Tibial artery (tissue), 4 donors: ENCODE results near the gene SUFU.

Experiments used
- DNase-seq, 2 donors: peaks; one replicate each; pipeline ENCODE4 v3.0.0-alpha.2; 2019
- H3K27ac ChIP-seq, 2 donors: fragments of 200-600 bp; sonication (generic) in 1 of 2; 1 replicate in 1 of 2; 2 replicates in 1 of 2; pipeline ENCODE4 v1.5.1; 2018 to 2019; ENCODE audit warnings: mild to moderate bottlenecking in 1 of 2
- H3K27me3 ChIP-seq, 2 donors: fragments of 200-600 bp; sonication (generic) in 1 of 2; one replicate each; pipeline versions ENCODE4 v1.5.1 to v1.6.0; 2016 to 2019
- H3K36me3 ChIP-seq, 3 donors: fragments of 200-600 bp; sonication (generic) in 2 of 3; one replicate each; pipeline ENCODE4 v1.5.1; 2016 to 2019; ENCODE audit warnings: mild to moderate bottlenecking in 2 of 3
- H3K4me1 ChIP-seq, 4 donors: fragments of 200-600 bp; sonication (generic) in 2 of 4; 1 replicate in 3 of 4; 2 replicates in 1 of 4; pipeline ENCODE4 v1.5.1; 2016 to 2019
- H3K4me3 ChIP-seq, 2 donors: fragments of 200-600 bp; sonication (generic) in 1 of 2; 1 replicate in 1 of 2; 2 replicates in 1 of 2; pipeline ENCODE4 v1.5.1; 2018 to 2019; ENCODE audit warnings: mild to moderate bottlenecking in 2 of 2
- H3K9me3 ChIP-seq, 3 donors: fragments of 200-600 bp; sonication (generic) in 1 of 3; one replicate each; pipeline ENCODE4 v1.5.1; 2016 to 2019
- intact Hi-C: fragments of 100-400 bp; cut with DNase I; formaldehyde crosslinking; loops from one replicate; pipeline ENCODE4 v1.15.0; 2023; ENCODE audit warnings: low total_unique reads
- TF ChIP-seq, protein P1 (sequence below), 2 experiments: fragments of 200-600 bp in 1 of 2; fragments of 450-650 bp in 1 of 2; IDR thresholded peaks; one replicate each; pipeline ENCODE4 v1.5.1; 2017 to 2019; ENCODE audit warnings: antibody characterized with exemption in 2 of 2, mild to moderate bottlenecking in 1 of 2, moderate library complexity in 1 of 2

The SUFU gene

GRCh38 chr10:102647443-102648268, 143.9 kb downstream of the SUFU start:
- TF ChIP-seq, protein P1, sequence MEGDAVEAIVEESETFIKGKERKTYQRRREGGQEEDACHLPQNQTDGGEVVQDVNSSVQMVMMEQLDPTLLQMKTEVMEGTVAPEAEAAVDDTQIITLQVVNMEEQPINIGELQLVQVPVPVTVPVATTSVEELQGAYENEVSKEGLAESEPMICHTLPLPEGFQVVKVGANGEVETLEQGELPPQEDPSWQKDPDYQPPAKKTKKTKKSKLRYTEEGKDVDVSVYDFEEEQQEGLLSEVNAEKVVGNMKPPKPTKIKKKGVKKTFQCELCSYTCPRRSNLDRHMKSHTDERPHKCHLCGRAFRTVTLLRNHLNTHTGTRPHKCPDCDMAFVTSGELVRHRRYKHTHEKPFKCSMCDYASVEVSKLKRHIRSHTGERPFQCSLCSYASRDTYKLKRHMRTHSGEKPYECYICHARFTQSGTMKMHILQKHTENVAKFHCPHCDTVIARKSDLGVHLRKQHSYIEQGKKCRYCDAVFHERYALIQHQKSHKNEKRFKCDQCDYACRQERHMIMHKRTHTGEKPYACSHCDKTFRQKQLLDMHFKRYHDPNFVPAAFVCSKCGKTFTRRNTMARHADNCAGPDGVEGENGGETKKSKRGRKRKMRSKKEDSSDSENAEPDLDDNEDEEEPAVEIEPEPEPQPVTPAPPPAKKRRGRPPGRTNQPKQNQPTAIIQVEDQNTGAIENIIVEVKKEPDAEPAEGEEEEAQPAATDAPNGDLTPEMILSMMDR (IDR thresholded peaks at IDR 0.05), result no peak
- intact Hi-C loops, result loop anchor here (5.0 kb wide), 1 partner anchor 65 kb away; the partner anchor contains the start of genes ARL3 and SFXN2
- no peak for DNase-seq
- H3K27me3 ChIP-seq, result no peaks in the 10 kb centered on the region
- H3K9me3 ChIP-seq, result no peaks in the 10 kb centered on the region
- H3K4me3 ChIP-seq, result peak overlapping the region; percentile 86 to 90
- H3K36me3 ChIP-seq, result peaks cover 0 to 19% (median 16%) of the 10 kb centered on the region in 3 donors
- peaks cover 0 to 63% (median 54%) of the 10 kb centered on the region in 4 donors for H3K4me1 ChIP-seq
- peak overlapping the region; percentile 97 to 99 for H3K27ac ChIP-seq

- peaks cover 0 to 26% (median 23%) of the 10 kb centered on the region in 3 donors for H3K36me3 ChIP-seq
- intact Hi-C loops, result loop anchor here (5.0 kb wide), 1 partner anchor 64 kb away; the partner anchor contains the start of genes ARL3 and SFXN2
- H3K9me3 ChIP-seq, result no peaks in the 10 kb centered on the region
- TF ChIP-seq, protein P1 (IDR thresholded peaks at IDR 0.05), result no peak
- no peaks in the 10 kb centered on the region for H3K27me3 ChIP-seq
- DNase-seq, result no peak
- H3K4me3 ChIP-seq, result peak overlapping the region; percentile 86 to 90
- peaks cover 0 to 70% (median 54%) of the 10 kb centered on the region in 4 donors for H3K4me1 ChIP-seq
- peak overlapping the region; percentile 97 to 99 for H3K27ac ChIP-seq
Measured at GRCh38 chr10:102648269-102648888, 144.6 kb downstream of the SUFU start.

DNA sequence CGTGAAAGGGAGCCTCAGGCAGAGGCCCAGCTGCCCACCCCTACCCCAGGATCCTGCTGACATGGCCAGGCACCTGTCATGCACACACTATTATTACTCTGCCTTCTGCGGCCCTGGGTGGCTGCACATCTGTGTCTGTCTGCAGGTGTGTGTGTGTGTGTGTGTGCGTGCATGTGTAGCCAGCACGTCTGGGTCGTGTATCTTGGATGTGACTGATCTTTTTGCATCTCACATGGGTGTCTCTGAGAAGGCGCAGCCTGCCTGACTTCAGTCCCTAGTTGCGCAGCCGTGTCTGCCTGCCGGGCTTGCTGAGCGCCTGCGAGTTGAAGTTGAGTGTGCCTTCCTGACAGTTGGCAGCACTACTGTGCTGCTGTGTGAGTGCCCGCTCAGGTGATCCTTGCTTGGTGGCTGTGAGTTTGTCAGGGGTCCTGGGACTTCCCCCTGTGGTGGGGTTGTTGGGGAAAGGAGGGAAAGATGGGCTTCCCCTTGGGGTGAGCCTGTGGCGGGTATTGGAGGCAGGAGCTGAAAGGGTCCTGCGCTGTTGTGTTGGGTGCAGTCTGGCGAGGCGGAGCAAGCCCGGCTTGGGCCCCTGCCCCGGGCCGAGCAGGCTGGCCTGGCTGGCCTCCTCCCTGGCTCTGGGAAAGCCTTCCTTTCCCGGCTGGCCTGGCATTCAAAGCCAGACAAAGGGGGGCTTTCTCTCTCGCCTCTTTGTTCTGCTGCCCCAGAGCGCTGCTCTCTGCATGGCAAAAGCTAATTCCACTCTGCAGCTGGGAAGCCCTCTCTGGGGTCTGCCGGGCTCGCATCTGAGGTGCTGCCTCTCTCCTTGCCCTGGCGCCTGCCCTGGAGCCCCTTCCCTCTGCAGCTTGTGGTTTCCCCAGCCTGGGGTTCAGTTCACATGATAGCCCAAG, 145.4 kb downstream of the SUFU start:
- TF ChIP-seq, protein P1 (IDR thresholded peaks at IDR 0.05), result no peak
- intact Hi-C loops, result loop anchor here (5.0 kb wide), 1 partner anchor 63 kb away; the partner anchor contains the start of genes ARL3 and SFXN2
- H3K4me1 ChIP-seq, result peaks cover 0 to 75% (median 54%) of the 10 kb centered on the region in 4 donors
- no peaks in the 10 kb centered on the region for H3K27me3 ChIP-seq
- DNase-seq, result no peak
- H3K36me3 ChIP-seq, result peaks cover 7 to 33% (median 27%) of the 10 kb centered on the region in 3 donors
- H3K9me3 ChIP-seq, result no peaks in the 10 kb centered on the region
- H3K27ac ChIP-seq, result peak overlapping the region; percentile 97 to 99
- peak overlapping the region; percentile 86 to 90 for H3K4me3 ChIP-seq

DNA sequence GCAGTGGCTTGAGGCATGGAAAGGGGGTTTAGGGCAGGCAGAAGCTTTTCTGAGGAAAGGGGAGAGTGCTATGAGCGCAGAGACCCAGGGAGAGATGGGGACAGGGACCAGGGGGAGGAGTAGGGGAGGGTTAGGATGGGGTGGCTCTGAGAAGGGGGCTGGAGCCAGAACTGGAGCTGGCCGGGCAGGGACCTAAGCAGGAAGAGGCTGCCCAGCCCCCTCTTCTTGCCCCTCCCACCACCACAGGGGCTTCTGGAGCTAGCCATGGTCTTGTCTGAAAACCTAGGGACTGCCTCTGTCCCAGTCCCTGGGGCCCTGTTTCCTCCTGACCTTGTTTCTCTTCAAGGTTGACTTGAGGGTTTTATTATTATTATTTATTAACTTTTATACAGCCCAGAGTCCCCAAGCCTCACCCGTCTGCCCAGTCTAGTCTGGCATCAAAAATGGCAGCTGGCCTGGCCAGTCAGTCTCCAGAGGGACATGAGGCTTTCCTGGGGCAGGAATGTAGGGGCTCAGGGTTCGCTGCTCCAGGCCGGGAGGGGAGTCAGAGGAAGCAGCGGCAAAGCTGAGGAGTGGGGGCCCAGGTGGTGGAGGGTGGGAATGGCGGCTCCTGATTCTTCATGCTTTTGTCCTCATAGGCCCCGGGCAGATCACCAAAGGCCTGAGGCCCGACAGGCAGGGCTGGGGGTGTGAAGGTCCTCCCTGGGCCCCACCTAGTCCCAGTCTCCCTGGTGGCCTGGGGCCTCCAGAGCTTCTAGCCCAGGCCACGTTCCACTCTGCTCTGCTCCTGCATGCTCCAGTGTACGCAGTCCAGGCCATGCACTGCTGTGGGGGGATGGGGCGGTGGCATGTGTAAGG, 146.3 kb downstream of the SUFU start:
- peaks cover 0 to 77% (median 54%) of the 10 kb centered on the region in 4 donors for H3K4me1 ChIP-seq
- peak overlapping the region; percentile 6 to 97 for H3K27ac ChIP-seq
- H3K9me3 ChIP-seq, result no peaks in the 10 kb centered on the region
- intact Hi-C loops, result loop anchor here (5.0 kb wide), 1 partner anchor 62 kb away; the partner anchor contains the start of genes ARL3 and SFXN2
- H3K27me3 ChIP-seq, result no peaks in the 10 kb centered on the region
- TF ChIP-seq, protein P1 (IDR thresholded peaks at IDR 0.05), result no peak
- no peak for DNase-seq
- peak overlapping the region in 1 of 2 donors; percentile 90 for H3K4me3 ChIP-seq
- H3K36me3 ChIP-seq, result peaks cover 15 to 42% (median 36%) of the 10 kb centered on the region in 3 donors
